Panc1 (cell line): ENCODE results near the gene HSPA1L. TPM values are rescaled to one million over a fixed set of nuclear protein-coding genes. Genes with fewer than 3 reads are reported as not detected.

Experiments
- ATAC-seq: fragments of 200-7000 bp; cut with Tn5 transposase; 2 replicates; pipeline ENCODE4 v1.9.1; 2020; ENCODE audit warnings: mild to moderate bottlenecking, moderate library complexity
- BruUV-seq: library from RNA; stranded (reverse); fragments of 400-500 nt; replicated peaks from 2 replicates; lab custom pipeline; 2021; lab: Mats Ljungman, UMichigan
- CTCF ChIA-PET: fragments of 300-600 bp; sonication (Branson Sonifier 250); formaldehyde crosslinking; loops from one replicate; lab custom pipeline; 2022; ENCODE audit warnings: antibody characterized with exemption; lab: Charles Lee
- POLR2A ChIA-PET: fragments of 300-600 bp; sonication (Branson Sonifier 250); formaldehyde crosslinking; loops from one replicate; lab custom pipeline; 2022; ENCODE audit warnings: antibody characterized with exemption; lab: Charles Lee
- DNase-seq: peaks from one replicate; pipeline ENCODE4 v3.0.0-alpha.2; 2010; ENCODE audit warnings: low read depth, low spot score
- H3K27ac ChIP-seq: 2 replicates; pipeline ENCODE4 v1.5.1; 2011; ENCODE audit warnings: mild to moderate bottlenecking, low read length, inconsistent platforms
- H3K27me3 ChIP-seq: fragments of 200-500 bp; sonication (Bioruptor generic); 2 replicates; pipeline ENCODE4 v1.6.0; 2014; ENCODE audit warnings: low read length, inconsistent platforms; ENCODE audit not compliant: control insufficient read depth, insufficient read depth
- H3K36me3 ChIP-seq: fragments of 200-500 bp; sonication (Bioruptor generic); 2 replicates; pipeline ENCODE4 v1.5.1; 2014; ENCODE audit warnings: inconsistent platforms, mild to moderate bottlenecking, low read length, moderate library complexity; ENCODE audit not compliant: control insufficient read depth, insufficient read depth
- H3K4me1 ChIP-seq: 2 replicates; pipeline ENCODE4 v1.5.1; 2011; ENCODE audit warnings: inconsistent platforms, mild to moderate bottlenecking, low read length, moderate library complexity; ENCODE audit not compliant: control insufficient read depth, insufficient read depth
- H3K4me3 ChIP-seq, 2 experiments: 2 replicates each; pipeline ENCODE4 v1.5.1; 2011 to 2012; ENCODE audit warnings: low read depth in 2 of 2, low read length in 2 of 2, mild to moderate bottlenecking in 2 of 2, inconsistent platforms in 1 of 2, moderate library complexity in 1 of 2
- H3K9me3 ChIP-seq: fragments of 200-500 bp; sonication (Bioruptor generic); 2 replicates; pipeline ENCODE4 v1.5.1; 2014; ENCODE audit warnings: low read depth, mild to moderate bottlenecking, inconsistent platforms, low read length, moderate library complexity; ENCODE audit not compliant: control insufficient read depth, insufficient read depth
- CTCF ChIP-seq: fragments of 450-650 bp; IDR thresholded peaks from 2 replicates; pipeline ENCODE4 v1.5.1; 2017; ENCODE audit warnings: mild to moderate bottlenecking
- POLR2AphosphoS5 ChIP-seq: IDR thresholded peaks from 2 replicates; pipeline ENCODE4 v1.6.1; 2012; ENCODE audit warnings: mild to moderate bottlenecking, low read depth, low read length, moderate library complexity
- REST ChIP-seq, 2 experiments: IDR thresholded peaks; 2 replicates each; pipeline ENCODE4 v1.6.1; 2011 to 2012; ENCODE audit warnings: low read depth in 2 of 2, control low read depth in 1 of 2, low read length in 1 of 2, mild to moderate bottlenecking in 1 of 2, moderate library complexity in 1 of 2; ENCODE audit not compliant: insufficient read depth in 1 of 2
- SIN3A ChIP-seq: IDR thresholded peaks from 2 replicates; pipeline ENCODE4 v1.6.1; 2012; ENCODE audit warnings: low read depth, mild to moderate bottlenecking, low read length, moderate library complexity, borderline replicate concordance; ENCODE audit not compliant: insufficient read depth
- TCF7L2 ChIP-seq: IDR thresholded peaks from 2 replicates; pipeline ENCODE4 v1.6.1; 2011; ENCODE audit warnings: mild to moderate bottlenecking, low read depth, low read length, inconsistent platforms
- in situ Hi-C: cut with HindIII; loops from 2 replicates; pipeline ENCODE4 v1.10.0; 2016; ENCODE audit warnings: low sequenced_read_pairs, low pct_unique_long_range_greater_than_20kb
- intact Hi-C: fragments of 100-400 bp; cut with micrococcal nuclease; formaldehyde crosslinking; loops from one replicate; pipeline ENCODE4 v1.10.0; 2022; ENCODE audit not compliant: unreplicated experiment
- total RNA-seq: library from RNA; stranded (reverse); gene quantifications from one replicate; pipeline ENCODE4 v1.2.1, GENCODE V29; 2021; ENCODE audit not compliant: unreplicated experiment

HSPA1L gene
- total RNA-seq, 1 experiment from 2014 or later, result 2.8 TPM

GRCh38 chr6:31836474-31837368 is 21.6 kb upstream of the HSPA1L start:
- BruUV-seq, result no TSS peak
- H3K27me3 ChIP-seq, result no peaks in the 10 kb centered on the region
- peak overlapping the region; percentile 77 to 95 for H3K4me3 ChIP-seq
- CTCF ChIA-PET, result no interaction called here
- peaks cover 21% of the 10 kb centered on the region for H3K36me3 ChIP-seq
- in situ Hi-C loops (no loop called here), intact Hi-C loops (loop anchor here (10.0 kb wide), 1 partner anchor 102 kb away; the partner anchor contains the start of gene CLIC1)
- H3K27ac ChIP-seq, result peak overlapping the region; percentile 95
- POLR2A ChIA-PET, result interaction anchor here (0.5 kb wide), 1 partner anchor 141 kb away, joined by 6 read pairs; no protein-coding TSS in a partner anchor
- H3K9me3 ChIP-seq, result no peaks in the 10 kb centered on the region
- H3K4me1 ChIP-seq, result peaks cover 34% of the 10 kb centered on the region
- DNase-seq (no peak), ATAC-seq (no peak)
- TF ChIP-seq TCF7L2 (no peak), POLR2AphosphoS5 (no peak), CTCF (no peak), REST (IDR thresholded peaks at IDR 0.05; ENCODE audit: insufficient read depth in 1 of 2, low read depth in 2 of 2, low read length in 1 of 2) (no peak), SIN3A (no peak)

GRCh38 chr6:31836047-31836473 is 21.0 kb upstream of the HSPA1L start:
- Histone ChIP-seq H3K27me3 (no peaks in the 10 kb centered on the region), H3K4me3 (peak overlapping the region; percentile 77 to 95), H3K36me3 (peaks cover 21% of the 10 kb centered on the region), H3K4me1 (peaks cover 38% of the 10 kb centered on the region), H3K27ac (peak overlapping the region; percentile 95), H3K9me3 (no peaks in the 10 kb centered on the region)
- ChIA-PET POLR2A (no interaction called here), CTCF (no interaction called here)
- ATAC-seq (no peak), DNase-seq (no peak)
- intact Hi-C loops, result loop anchor here (10.0 kb wide), 1 partner anchor 101 kb away; the partner anchor contains the start of gene CLIC1
- 0 out of 2 replicates have a peak, but pooled peaks have one; percentile 25 for TF ChIP-seq SIN3A
- no peak for TF ChIP-seq CTCF
- BruUV-seq, result no TSS peak
- in situ Hi-C loops, result no loop called here
